Skeletal muscle satellite cell (primary cell): ENCODE measurements around the gene ANKS1B.

ENCODE experiments used
- H3K27me3 ChIP-seq: 2 replicates; pipeline ENCODE4 v1.7.0; 2013; ENCODE audit warnings: low read length; ENCODE audit not compliant: control insufficient read depth, insufficient read depth
- H3K36me3 ChIP-seq: 2 replicates; pipeline ENCODE4 v1.7.0; 2013; ENCODE audit warnings: mild to moderate bottlenecking, control low read depth, low read length; ENCODE audit not compliant: insufficient read depth
- H3K4me1 ChIP-seq: 2 replicates; pipeline ENCODE4 v1.7.0; 2013; ENCODE audit warnings: low read length; ENCODE audit not compliant: control insufficient read depth, insufficient read depth
- H3K4me2 ChIP-seq: 2 replicates; pipeline ENCODE4 v1.7.0; 2013; ENCODE audit warnings: mild to moderate bottlenecking, low read length
- H3K4me3 ChIP-seq: 2 replicates; pipeline ENCODE4 v1.7.0; 2013; ENCODE audit warnings: low read length
- H3K9ac ChIP-seq: 2 replicates; pipeline ENCODE4 v1.7.0; 2013; ENCODE audit warnings: mild to moderate bottlenecking, low read depth, low read length, moderate library complexity
- H3K9me3 ChIP-seq: replicated peaks from 2 replicates; pipeline ENCODE4 v1.7.0; 2013; ENCODE audit warnings: mild to moderate bottlenecking, control low read depth, low read length

Gene ANKS1B

GRCh38 chr12:99959549-99960170 is 25.1 kb downstream of the ANKS1B start:
- Histone ChIP-seq H3K4me2 (peak overlapping the region; percentile 48), H3K9ac (no peak overlapping the region), H3K36me3 (no peaks in the 10 kb centered on the region), H3K9me3 (no peaks in the 10 kb centered on the region), H3K4me1 (peaks cover 16% of the 10 kb centered on the region), H3K27me3 (no peaks in the 10 kb centered on the region), H3K4me3 (no peak overlapping the region)

DNA sequence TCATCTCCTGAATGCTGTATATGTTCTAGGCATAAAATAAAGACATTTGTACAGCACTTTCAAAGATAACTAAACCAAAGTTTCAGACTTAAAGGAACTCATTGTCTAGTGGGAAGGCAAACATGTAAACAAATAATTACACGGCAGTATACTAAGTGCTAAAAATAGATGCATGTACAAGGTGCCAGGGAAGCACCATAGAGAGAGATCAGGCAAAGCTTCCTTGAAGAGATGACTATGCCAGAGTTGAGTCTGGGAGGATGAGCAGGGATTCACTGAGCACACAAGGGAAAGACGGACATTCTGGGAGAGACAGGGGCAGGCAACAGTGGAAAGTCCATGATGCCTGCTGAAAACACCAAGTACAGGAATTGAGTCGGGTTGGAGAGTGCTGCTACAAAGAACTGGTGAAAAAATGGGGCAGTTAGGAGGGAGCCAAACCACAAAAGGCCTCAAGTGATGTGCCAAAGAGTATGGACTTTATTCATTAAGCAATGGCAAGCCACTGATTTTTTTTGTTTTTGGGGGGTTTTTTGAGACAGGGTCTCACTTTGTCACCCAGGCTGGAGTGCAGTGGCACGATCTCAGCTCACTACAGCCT is 26.8 kb downstream of the ANKS1B start:
- Histone ChIP-seq H3K4me2 (no peak overlapping the region), H3K27me3 (no peaks in the 10 kb centered on the region), H3K36me3 (no peaks in the 10 kb centered on the region), H3K4me1 (peaks cover 16% of the 10 kb centered on the region), H3K4me3 (no peak overlapping the region), H3K9me3 (no peaks in the 10 kb centered on the region), H3K9ac (no peak overlapping the region)

GRCh38 chr12:99954724-99955123 is 30.0 kb downstream of the ANKS1B start:
- no peaks in the 10 kb centered on the region for H3K9me3 ChIP-seq
- H3K4me1 ChIP-seq: peaks cover 5% of the 10 kb centered on the region
- no peaks in the 10 kb centered on the region for H3K27me3 ChIP-seq
- no peak overlapping the region for H3K4me2 ChIP-seq
- H3K4me3 ChIP-seq: no peak overlapping the region
- no peaks in the 10 kb centered on the region for H3K36me3 ChIP-seq
- no peak overlapping the region for H3K9ac ChIP-seq

DNA sequence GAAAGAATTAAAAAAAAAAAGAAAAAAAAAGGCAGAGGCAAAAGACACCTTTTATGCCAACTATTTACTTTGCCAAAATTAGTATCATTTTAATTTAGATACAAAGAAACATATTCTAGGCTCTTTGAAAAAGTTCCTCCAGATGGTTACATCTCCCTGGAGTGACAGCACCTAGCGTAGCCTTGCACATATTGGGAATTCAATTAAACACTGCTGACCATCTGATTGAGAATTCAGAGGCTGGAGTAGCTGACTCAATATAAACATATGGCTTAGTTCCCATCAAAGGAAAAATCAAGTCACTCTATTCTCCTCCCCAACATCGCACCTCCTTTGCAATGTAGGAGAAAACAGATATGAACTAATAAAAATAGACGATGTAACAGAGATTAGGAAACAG is 36.4 kb downstream of the ANKS1B start:
- Histone ChIP-seq H3K36me3 (no peaks in the 10 kb centered on the region), H3K9ac (no peak overlapping the region), H3K27me3 (no peaks in the 10 kb centered on the region), H3K4me3 (no peak overlapping the region), H3K4me1 (no peaks in the 10 kb centered on the region), H3K4me2 (no peak overlapping the region), H3K9me3 (no peaks in the 10 kb centered on the region)

DNA sequence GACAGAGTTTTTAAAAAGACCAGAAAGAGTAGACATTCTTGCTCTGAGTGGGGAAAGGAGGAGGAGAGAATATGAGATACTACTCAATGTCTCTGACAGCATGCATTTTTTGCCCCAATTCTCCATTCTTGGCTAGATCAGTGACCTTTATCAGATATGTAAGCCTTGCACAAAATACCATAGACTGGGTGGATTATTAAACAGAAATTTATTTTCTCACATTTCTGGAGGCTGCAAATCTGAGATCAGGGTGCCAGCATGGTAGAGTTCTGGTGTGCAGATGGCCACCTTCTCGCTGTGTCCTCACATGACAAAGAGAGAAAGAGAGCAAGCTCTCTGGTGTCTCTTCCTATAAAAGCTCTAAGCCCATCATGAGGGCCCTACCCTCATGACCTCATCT is 38.6 kb downstream of the ANKS1B start:
- H3K4me2 ChIP-seq: no peak overlapping the region
- no peak overlapping the region for H3K4me3 ChIP-seq
- H3K9me3 ChIP-seq: no peaks in the 10 kb centered on the region
- no peaks in the 10 kb centered on the region for H3K4me1 ChIP-seq
- no peak overlapping the region for H3K9ac ChIP-seq
- H3K36me3 ChIP-seq: no peaks in the 10 kb centered on the region
- no peaks in the 10 kb centered on the region for H3K27me3 ChIP-seq

GRCh38 chr12:99935608-99936007 is 49.1 kb downstream of the ANKS1B start:
- Histone ChIP-seq H3K9ac (no peak overlapping the region), H3K9me3 (no peaks in the 10 kb centered on the region), H3K4me3 (no peak overlapping the region), H3K4me2 (no peak overlapping the region), H3K27me3 (no peaks in the 10 kb centered on the region), H3K4me1 (no peaks in the 10 kb centered on the region), H3K36me3 (no peaks in the 10 kb centered on the region)

GRCh38 chr12:99926511-99927169 is 58.1 kb downstream of the ANKS1B start:
- H3K4me3 ChIP-seq: no peak overlapping the region
- no peak overlapping the region for H3K9ac ChIP-seq
- no peaks in the 10 kb centered on the region for H3K9me3 ChIP-seq
- no peaks in the 10 kb centered on the region for H3K27me3 ChIP-seq
- no peaks in the 10 kb centered on the region for H3K36me3 ChIP-seq
- no peak overlapping the region for H3K4me2 ChIP-seq
- H3K4me1 ChIP-seq: no peaks in the 10 kb centered on the region

DNA sequence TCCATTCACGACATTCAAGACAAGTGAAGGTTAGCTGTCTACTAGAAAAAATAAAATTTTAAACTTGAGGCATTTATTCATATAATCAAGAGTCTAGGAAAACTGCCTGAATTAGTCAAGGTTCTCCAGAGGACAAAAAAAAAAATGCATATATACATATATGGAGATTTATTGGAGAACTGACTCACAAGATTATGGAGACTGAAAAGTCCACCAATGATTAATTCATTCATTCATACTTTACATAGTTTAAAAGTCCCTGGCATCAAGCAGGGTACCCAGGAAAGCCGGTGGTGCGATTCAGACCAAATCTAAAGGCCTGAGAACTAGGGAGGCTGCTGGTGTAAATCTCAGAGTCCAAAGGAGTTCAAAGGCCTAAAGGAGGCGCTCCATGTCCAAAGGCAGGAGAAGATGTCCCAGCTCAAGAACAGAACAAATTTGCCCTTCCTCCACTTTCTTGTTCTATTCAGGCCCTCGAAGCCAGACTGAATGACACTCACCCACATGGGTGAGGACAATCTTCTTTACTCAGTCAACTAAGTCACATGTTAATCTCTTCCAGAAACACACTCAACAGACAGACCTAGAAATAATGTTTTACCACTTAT is 64.3 kb downstream of the ANKS1B start:
- no peaks in the 10 kb centered on the region for H3K27me3 ChIP-seq
- no peaks in the 10 kb centered on the region for H3K9me3 ChIP-seq

GRCh38 chr12:99917711-99918402 is 66.9 kb downstream of the ANKS1B start:
- Histone ChIP-seq H3K9ac (no peak overlapping the region), H3K4me1 (peaks cover 35% of the 10 kb centered on the region), H3K27me3 (no peaks in the 10 kb centered on the region)

More for the DNA sequence above, 64.3 kb downstream of the ANKS1B start:
- Histone ChIP-seq H3K9ac (no peak overlapping the region), H3K4me3 (no peak overlapping the region), H3K4me2 (no peak overlapping the region), H3K36me3 (no peaks in the 10 kb centered on the region), H3K4me1 (peaks cover 23% of the 10 kb centered on the region)

DNA sequence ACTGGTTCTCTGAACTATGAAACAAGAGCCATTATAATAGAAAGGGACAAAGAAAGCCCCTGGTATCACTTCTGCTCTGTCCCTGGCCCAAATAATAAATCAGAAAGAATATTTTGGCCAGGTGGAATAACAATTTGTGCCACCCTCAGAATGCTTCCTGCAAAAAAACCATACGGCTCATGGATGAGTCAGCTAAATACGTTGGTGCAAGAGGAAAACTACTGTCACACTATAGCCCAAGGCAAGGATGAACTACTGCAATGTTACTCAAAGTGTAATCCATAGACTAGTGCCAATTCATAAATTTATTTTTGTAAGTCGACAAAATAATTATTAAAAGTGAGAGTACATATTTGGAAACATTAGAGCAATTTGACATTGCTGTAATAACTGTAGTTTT is 68.2 kb downstream of the ANKS1B start:
- Histone ChIP-seq H3K9ac (no peak overlapping the region), H3K36me3 (no peaks in the 10 kb centered on the region), H3K9me3 (no peaks in the 10 kb centered on the region), H3K4me2 (no peak overlapping the region), H3K4me1 (peaks cover 42% of the 10 kb centered on the region), H3K27me3 (no peaks in the 10 kb centered on the region), H3K4me3 (no peak overlapping the region)

More at GRCh38 chr12:99917711-99918402, 66.9 kb downstream of the ANKS1B start:
- no peaks in the 10 kb centered on the region for H3K9me3 ChIP-seq
- no peak overlapping the region for H3K4me2 ChIP-seq
- H3K36me3 ChIP-seq: no peaks in the 10 kb centered on the region
- no peak overlapping the region for H3K4me3 ChIP-seq
